SJSA1 (cell line): ENCODE measurements around the gene LGALS9. TPM values are rescaled to one million over a fixed set of nuclear protein-coding genes. Genes with fewer than 3 reads are reported as not detected.
A peak's percentile ranks its signal among the peaks of the same experiment; 100 is the strongest.

Experiments
- DNase-seq, 2 experiments: peaks; one replicate each; pipeline ENCODE4 v3.0.0-alpha.2; 2015 to 2020; ENCODE audit warnings: low spot score in 2 of 2, low read depth in 1 of 2
- H3K27ac ChIP-seq: fragments of 250-450 bp; sonication (Bioruptor Pico); 2 replicates; pipeline ENCODE4 v1.5.1; 2020; ENCODE audit warnings: mild to moderate bottlenecking, moderate library complexity
- H3K27me3 ChIP-seq: fragments of 250-450 bp; sonication (Bioruptor Pico); replicated peaks from 2 replicates; pipeline ENCODE4 v1.5.1; 2020; ENCODE audit warnings: mild to moderate bottlenecking, moderate library complexity
- H3K36me3 ChIP-seq: fragments of 250-450 bp; sonication (Bioruptor Pico); 2 replicates; pipeline ENCODE4 v1.5.1; 2020; ENCODE audit warnings: mild to moderate bottlenecking
- H3K4me1 ChIP-seq: fragments of 250-450 bp; sonication (Bioruptor Pico); replicated peaks from 2 replicates; pipeline ENCODE4 v1.6.1; 2021; ENCODE audit warnings: mild to moderate bottlenecking
- H3K4me3 ChIP-seq: fragments of 250-450 bp; sonication (Bioruptor Pico); 2 replicates; pipeline ENCODE4 v1.5.1; 2020; ENCODE audit warnings: mild to moderate bottlenecking
- H3K9me3 ChIP-seq: fragments of 250-450 bp; sonication (Bioruptor Pico); replicated peaks from 2 replicates; pipeline ENCODE4 v1.5.1; 2020; ENCODE audit warnings: mild to moderate bottlenecking
- total RNA-seq: library from RNA; depleted of rRNA; stranded (reverse); fragments of >200 nt; shearing (Covaris generic); gene quantifications from 2 replicates; pipeline ENCODE4 v1.2.3, GENCODE V29; 2014; rRNA removed

LGALS9 gene
- total RNA-seq: 0.50 TPM in 1 of 2 replicates, not detected in the other

GRCh38 chr17:27630607-27631410, at the start of gene LGALS9:
LGALS9 (plus strand) TSS chr17:27631188; CDS start chr17:27631266, 78 bp downstream.
- Histone ChIP-seq H3K9me3 (no peaks in the 10 kb centered on the region), H3K36me3 (no peaks in the 10 kb centered on the region), H3K4me1 (no peaks in the 10 kb centered on the region), H3K27me3 (no peaks in the 10 kb centered on the region), H3K4me3 (no peak within 1 kb of the TSS), H3K27ac (no peak within 1 kb of the TSS)
- DNase-seq: peak in 1 of 2 experiments; percentile 30

GRCh38 chr17:27582696-27583095, 48.3 kb upstream of the LGALS9 start:
- no peak overlapping the region for H3K27ac ChIP-seq
- DNase-seq: no peak

GRCh38 chr17:27585153-27585681, 45.8 kb upstream of the LGALS9 start:
- Histone ChIP-seq H3K9me3 (no peaks in the 10 kb centered on the region), H3K4me1 (peaks cover 15% of the 10 kb centered on the region), H3K36me3 (peaks cover 9% of the 10 kb centered on the region; the same call in 1 of the 2 replicates), H3K27ac (no peak overlapping the region), H3K4me3 (no peak overlapping the region), H3K27me3 (no peaks in the 10 kb centered on the region)
- no peak for DNase-seq

More at GRCh38 chr17:27582696-27583095, 48.3 kb upstream of the LGALS9 start:
- peaks cover 9% of the 10 kb centered on the region; the same call in 1 of the 2 replicates for H3K36me3 ChIP-seq
- H3K4me1 ChIP-seq: peaks cover 26% of the 10 kb centered on the region
- H3K4me3 ChIP-seq: no peak overlapping the region
- H3K27me3 ChIP-seq: no peaks in the 10 kb centered on the region
- H3K9me3 ChIP-seq: no peaks in the 10 kb centered on the region

- no peak overlapping the region for H3K27ac ChIP-seq
- H3K4me3 ChIP-seq: no peak overlapping the region
- DNase-seq: no peak
- no peaks in the 10 kb centered on the region for H3K9me3 ChIP-seq
- H3K4me1 ChIP-seq: peaks cover 15% of the 10 kb centered on the region
- no peaks in the 10 kb centered on the region for H3K27me3 ChIP-seq
- peaks cover 9% of the 10 kb centered on the region; the same call in 1 of the 2 replicates for H3K36me3 ChIP-seq
Observed at GRCh38 chr17:27585792-27586191, 45.2 kb upstream of the LGALS9 start.

- Histone ChIP-seq H3K4me1 (peaks cover 15% of the 10 kb centered on the region), H3K27ac (peak overlapping the region; percentile 21; the same call in 1 of the 2 replicates)
- DNase-seq: peak in 1 of 2 experiments; percentile 24
Observed at GRCh38 chr17:27586203-27586721, 44.7 kb upstream of the LGALS9 start.

GRCh38 chr17:27588354-27588753, 42.6 kb upstream of the LGALS9 start:
- Histone ChIP-seq H3K36me3 (peaks cover 13% of the 10 kb centered on the region; the same call in 1 of the 2 replicates), H3K9me3 (no peaks in the 10 kb centered on the region), H3K4me3 (no peak overlapping the region), H3K27ac (no peak overlapping the region), H3K4me1 (peaks cover 15% of the 10 kb centered on the region), H3K27me3 (no peaks in the 10 kb centered on the region)
- no peak for DNase-seq

More at GRCh38 chr17:27586203-27586721, 44.7 kb upstream of the LGALS9 start:
- Histone ChIP-seq H3K36me3 (peaks cover 9% of the 10 kb centered on the region; the same call in 1 of the 2 replicates), H3K9me3 (no peaks in the 10 kb centered on the region), H3K4me3 (no peak overlapping the region), H3K27me3 (no peaks in the 10 kb centered on the region)

- DNase-seq: no peak
- Histone ChIP-seq H3K9me3 (no peaks in the 10 kb centered on the region), H3K4me3 (no peak overlapping the region), H3K36me3 (peaks cover 10% of the 10 kb centered on the region; the same call in 1 of the 2 replicates), H3K27ac (no peak overlapping the region), H3K4me1 (peaks cover 12% of the 10 kb centered on the region), H3K27me3 (no peaks in the 10 kb centered on the region)
Observed at GRCh38 chr17:27590864-27591263, 40.1 kb upstream of the LGALS9 start.

- no peak for DNase-seq
- no peaks in the 10 kb centered on the region for H3K9me3 ChIP-seq
- H3K36me3 ChIP-seq: peaks cover 9% of the 10 kb centered on the region; the same call in 1 of the 2 replicates
- H3K27me3 ChIP-seq: no peaks in the 10 kb centered on the region
- H3K4me1 ChIP-seq: peaks cover under 1% of the 10 kb centered on the region; the same call in 1 of the 2 replicates
- H3K27ac ChIP-seq: no peak overlapping the region
- no peak overlapping the region for H3K4me3 ChIP-seq
Observed at GRCh38 chr17:27591986-27592385, 39.0 kb upstream of the LGALS9 start.

GRCh38 chr17:27593232-27593856, 37.6 kb upstream of the LGALS9 start:
- H3K4me3 ChIP-seq: no peak overlapping the region
- no peak overlapping the region for H3K27ac ChIP-seq
- no peaks in the 10 kb centered on the region for H3K9me3 ChIP-seq
- no peaks in the 10 kb centered on the region for H3K4me1 ChIP-seq
- no peak for DNase-seq
- peaks cover 8% of the 10 kb centered on the region; the same call in 1 of the 2 replicates for H3K36me3 ChIP-seq
- no peaks in the 10 kb centered on the region for H3K27me3 ChIP-seq

- Histone ChIP-seq H3K4me1 (no peaks in the 10 kb centered on the region), H3K9me3 (no peaks in the 10 kb centered on the region), H3K27me3 (no peaks in the 10 kb centered on the region), H3K36me3 (peaks cover 8% of the 10 kb centered on the region; the same call in 1 of the 2 replicates), H3K27ac (no peak overlapping the region), H3K4me3 (no peak overlapping the region)
- DNase-seq: no peak
Observed at GRCh38 chr17:27593857-27594255, 37.1 kb upstream of the LGALS9 start.

- no peak for DNase-seq
- no peaks in the 10 kb centered on the region for H3K4me1 ChIP-seq
- peaks cover 8% of the 10 kb centered on the region; the same call in 1 of the 2 replicates for H3K36me3 ChIP-seq
- H3K9me3 ChIP-seq: no peaks in the 10 kb centered on the region
- H3K27me3 ChIP-seq: no peaks in the 10 kb centered on the region
- H3K27ac ChIP-seq: no peak overlapping the region
- no peak overlapping the region for H3K4me3 ChIP-seq
Observed at GRCh38 chr17:27595208-27595607, 35.8 kb upstream of the LGALS9 start.

GRCh38 chr17:27596096-27596495, 34.9 kb upstream of the LGALS9 start:
- H3K27ac ChIP-seq: no peak overlapping the region
- DNase-seq: no peak
- H3K36me3 ChIP-seq: peaks cover 8% of the 10 kb centered on the region; the same call in 1 of the 2 replicates
- H3K27me3 ChIP-seq: no peaks in the 10 kb centered on the region
- H3K4me1 ChIP-seq: no peaks in the 10 kb centered on the region
- H3K4me3 ChIP-seq: no peak overlapping the region
- H3K9me3 ChIP-seq: no peaks in the 10 kb centered on the region

GRCh38 chr17:27596566-27597187, 34.3 kb upstream of the LGALS9 start:
- no peak overlapping the region for H3K4me3 ChIP-seq
- H3K9me3 ChIP-seq: no peaks in the 10 kb centered on the region
- H3K27ac ChIP-seq: no peak overlapping the region
- no peaks in the 10 kb centered on the region for H3K4me1 ChIP-seq
- DNase-seq: no peak
- H3K36me3 ChIP-seq: peaks cover 8% of the 10 kb centered on the region; the same call in 1 of the 2 replicates
- no peaks in the 10 kb centered on the region for H3K27me3 ChIP-seq
